HUES48 (cell line): ENCODE results near the gene LENG9.
"Not testable (repeated sequence)": the region's sequence is repeated elsewhere in the genome, so short reads cannot be mapped to it uniquely, and the experiment has no call there.

ENCODE experiments used
- H3K27ac ChIP-seq: one replicate; pipeline ENCODE4 v1.7.0; 2013; ENCODE audit warnings: low read depth, low read length, inconsistent platforms
- H3K27me3 ChIP-seq: 2 replicates; pipeline ENCODE4 v1.6.1; 2013; ENCODE audit warnings: mild to moderate bottlenecking, low read length; ENCODE audit not compliant: control insufficient read depth, insufficient read depth
- H3K36me3 ChIP-seq: 2 replicates; pipeline ENCODE4 v1.6.1; 2013; ENCODE audit warnings: low read length; ENCODE audit not compliant: control insufficient read depth, insufficient read depth
- H3K4me1 ChIP-seq: 2 replicates; pipeline ENCODE4 v1.6.1; 2013; ENCODE audit warnings: mild to moderate bottlenecking, low read length; ENCODE audit not compliant: control insufficient read depth, insufficient read depth
- H3K4me3 ChIP-seq: 2 replicates; pipeline ENCODE4 v1.5.1; 2013; ENCODE audit warnings: mild to moderate bottlenecking, low read depth, low read length
- H3K9ac ChIP-seq: 2 replicates; pipeline ENCODE4 v1.6.1; 2013; ENCODE audit warnings: mild to moderate bottlenecking, low read depth, low read length, moderate library complexity
- H3K9me3 ChIP-seq: 2 replicates; pipeline ENCODE4 v1.6.1; 2013; ENCODE audit warnings: low read length; ENCODE audit not compliant: control insufficient read depth, insufficient read depth

The LENG9 gene

GRCh38 chr19:54448774-54449700, 14.5 kb downstream of the LENG9 start, which contains the start of gene LENG8:
TSS of gene LENG8 (plus strand) at chr19:54449199. CDS start at chr19:54451345, 2,146 bp downstream.
- H3K4me1 ChIP-seq, result peaks cover 4% of the 10 kb centered on the region; the same call in 1 of the 2 replicates
- H3K4me3 ChIP-seq, result peak within 1 kb of the TSS; percentile 94
- no peaks in the 10 kb centered on the region for H3K9me3 ChIP-seq
- no peaks in the 10 kb centered on the region for H3K27me3 ChIP-seq
- peaks cover 47% of the 10 kb centered on the region for H3K36me3 ChIP-seq
- peak within 1 kb of the TSS; percentile 93 for H3K27ac ChIP-seq
- peak within 1 kb of the TSS; percentile 80 for H3K9ac ChIP-seq

- Histone ChIP-seq H3K27me3 (no peaks in the 10 kb centered on the region), H3K4me3 (peak overlapping the region; percentile 94), H3K4me1 (peaks cover 4% of the 10 kb centered on the region; the same call in 1 of the 2 replicates), H3K36me3 (peaks cover 39% of the 10 kb centered on the region), H3K9ac (peak overlapping the region; percentile 57), H3K9me3 (no peaks in the 10 kb centered on the region), H3K27ac (peak overlapping the region; percentile 93)
Measured at GRCh38 chr19:54448040-54448773, 15.4 kb downstream of the LENG9 start.

GRCh38 chr19:54446349-54446748, 17.2 kb downstream of the LENG9 start:
- peaks cover 20% of the 10 kb centered on the region for H3K36me3 ChIP-seq
- H3K9ac ChIP-seq, H3K4me1 ChIP-seq, H3K27me3 ChIP-seq, H3K9me3 ChIP-seq, H3K4me3 ChIP-seq, H3K27ac ChIP-seq: not testable (repeated sequence)

GRCh38 chr19:54444737-54445136, 18.8 kb downstream of the LENG9 start:
- Histone ChIP-seq H3K27ac (no peak overlapping the region), H3K36me3 (peaks cover 15% of the 10 kb centered on the region), H3K4me3 (no peak overlapping the region)

GRCh38 chr19:54440641-54441040, 22.9 kb downstream of the LENG9 start:
- Histone ChIP-seq H3K9ac (no peak overlapping the region), H3K27ac (no peak overlapping the region), H3K36me3 (peaks cover 12% of the 10 kb centered on the region), H3K4me1 (peaks cover 9% of the 10 kb centered on the region), H3K27me3 (no peaks in the 10 kb centered on the region), H3K9me3 (no peaks in the 10 kb centered on the region), H3K4me3 (no peak overlapping the region)

More at GRCh38 chr19:54444737-54445136, 18.8 kb downstream of the LENG9 start:
- Histone ChIP-seq H3K4me1 (peaks cover 4% of the 10 kb centered on the region; the same call in 1 of the 2 replicates), H3K9ac (no peak overlapping the region), H3K9me3 (no peaks in the 10 kb centered on the region), H3K27me3 (no peaks in the 10 kb centered on the region)

GRCh38 chr19:54439174-54439851, 24.3 kb downstream of the LENG9 start:
- Histone ChIP-seq H3K27me3 (no peaks in the 10 kb centered on the region), H3K27ac (no peak overlapping the region), H3K9ac (no peak overlapping the region), H3K36me3 (peaks cover 5% of the 10 kb centered on the region; the same call in 1 of the 2 replicates), H3K9me3 (no peaks in the 10 kb centered on the region), H3K4me3 (no peak overlapping the region), H3K4me1 (peaks cover 16% of the 10 kb centered on the region)

- no peaks in the 10 kb centered on the region for H3K9me3 ChIP-seq
- no peak overlapping the region for H3K27ac ChIP-seq
- peaks cover 3% of the 10 kb centered on the region; the same call in 1 of the 2 replicates for H3K27me3 ChIP-seq
- peaks cover 18% of the 10 kb centered on the region for H3K4me1 ChIP-seq
- no peak overlapping the region for H3K9ac ChIP-seq
- peaks cover 5% of the 10 kb centered on the region; the same call in 1 of the 2 replicates for H3K36me3 ChIP-seq
- H3K4me3 ChIP-seq, result no peak overlapping the region
Measured at GRCh38 chr19:54436628-54437252, 26.8 kb downstream of the LENG9 start.

- Histone ChIP-seq H3K27me3 (peaks cover 3% of the 10 kb centered on the region; the same call in 1 of the 2 replicates), H3K27ac (no peak overlapping the region), H3K4me1 (peaks cover 18% of the 10 kb centered on the region), H3K9ac (no peak overlapping the region), H3K4me3 (no peak overlapping the region), H3K9me3 (no peaks in the 10 kb centered on the region), H3K36me3 (peaks cover 5% of the 10 kb centered on the region; the same call in 1 of the 2 replicates)
Measured at GRCh38 chr19:54436031-54436523, 27.5 kb downstream of the LENG9 start.

GRCh38 chr19:54435551-54436016, 28.0 kb downstream of the LENG9 start:
- Histone ChIP-seq H3K27me3 (peaks cover 3% of the 10 kb centered on the region; the same call in 1 of the 2 replicates), H3K36me3 (peaks cover 5% of the 10 kb centered on the region; the same call in 1 of the 2 replicates), H3K4me1 (peaks cover 18% of the 10 kb centered on the region), H3K4me3 (no peak overlapping the region), H3K9ac (no peak overlapping the region), H3K9me3 (no peaks in the 10 kb centered on the region), H3K27ac (no peak overlapping the region)

GRCh38 chr19:54434873-54435214, 28.7 kb downstream of the LENG9 start:
- Histone ChIP-seq H3K27ac (no peak overlapping the region), H3K4me1 (peaks cover 22% of the 10 kb centered on the region), H3K4me3 (no peak overlapping the region), H3K36me3 (peaks cover 5% of the 10 kb centered on the region; the same call in 1 of the 2 replicates), H3K9ac (no peak overlapping the region), H3K9me3 (no peaks in the 10 kb centered on the region), H3K27me3 (peaks cover 3% of the 10 kb centered on the region; the same call in 1 of the 2 replicates)
